Measurements from ENCODE around the gene FILIP1L.

The FILIP1L gene

DNA sequence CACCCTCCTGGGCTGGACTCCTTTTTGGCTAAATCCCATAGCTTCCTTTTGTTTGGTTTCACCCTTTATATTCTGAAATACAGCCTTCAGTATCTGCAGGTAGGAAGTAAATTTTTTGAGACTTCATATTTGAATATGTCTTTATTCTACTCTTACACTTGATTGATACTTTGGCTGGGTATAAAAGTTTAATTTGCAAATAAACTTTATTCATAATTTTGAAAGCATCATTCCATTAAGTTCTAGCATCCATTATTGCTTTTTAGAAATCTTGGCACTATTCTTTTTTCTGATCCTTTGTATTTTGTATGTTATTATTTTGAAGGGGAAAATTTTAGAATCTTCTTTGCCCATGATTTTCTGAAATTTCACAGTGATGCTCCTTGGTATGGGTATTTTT lies 41.3 kb upstream of the FILIP1L start:
- Histone ChIP-seq H3K79me2 (ENCODE audit: low read length) (no peaks in the 10 kb centered on the region), H3K27ac (ENCODE audit: low read length) (no peak overlapping the region), H3K4me2 (ENCODE audit: low read depth, low read length) (no peak overlapping the region), H3K4me3 (ENCODE audit: low read length) (no peak overlapping the region), H4K20me1 (ENCODE audit: insufficient read depth, low read length) (no peaks in the 10 kb centered on the region), H3K27me3 (replicated peaks; ENCODE audit: insufficient read depth, low read length) (no peaks in the 10 kb centered on the region), H3K9me2 (replicated peaks; ENCODE audit: insufficient read depth, low read length) (no peaks in the 10 kb centered on the region), H3K9me3 (replicated peaks; ENCODE audit: insufficient read depth, low read length) (no peaks in the 10 kb centered on the region), H3K36me3 (replicated peaks; ENCODE audit: insufficient read depth, low read length) (no peaks in the 10 kb centered on the region), H2AFZ (ENCODE audit: low read length) (no peak overlapping the region), H3F3A (ENCODE audit: insufficient read depth, low read length) (no peaks in the 10 kb centered on the region), H3K4me1 (ENCODE audit: low read length) (no peaks in the 10 kb centered on the region), H3K9ac (ENCODE audit: low read length) (no peak overlapping the region)
- DNase-seq = no peak
- TF ChIP-seq EZH2 (optimal IDR thresholded peaks at IDR 0.05; ENCODE audit: low read depth, low read length) (no peak), EZH2phosphoT487 (IDR thresholded peaks at IDR 0.05; ENCODE audit: low read length) (no peak)
- TF ChIP-seq, protein P1, sequence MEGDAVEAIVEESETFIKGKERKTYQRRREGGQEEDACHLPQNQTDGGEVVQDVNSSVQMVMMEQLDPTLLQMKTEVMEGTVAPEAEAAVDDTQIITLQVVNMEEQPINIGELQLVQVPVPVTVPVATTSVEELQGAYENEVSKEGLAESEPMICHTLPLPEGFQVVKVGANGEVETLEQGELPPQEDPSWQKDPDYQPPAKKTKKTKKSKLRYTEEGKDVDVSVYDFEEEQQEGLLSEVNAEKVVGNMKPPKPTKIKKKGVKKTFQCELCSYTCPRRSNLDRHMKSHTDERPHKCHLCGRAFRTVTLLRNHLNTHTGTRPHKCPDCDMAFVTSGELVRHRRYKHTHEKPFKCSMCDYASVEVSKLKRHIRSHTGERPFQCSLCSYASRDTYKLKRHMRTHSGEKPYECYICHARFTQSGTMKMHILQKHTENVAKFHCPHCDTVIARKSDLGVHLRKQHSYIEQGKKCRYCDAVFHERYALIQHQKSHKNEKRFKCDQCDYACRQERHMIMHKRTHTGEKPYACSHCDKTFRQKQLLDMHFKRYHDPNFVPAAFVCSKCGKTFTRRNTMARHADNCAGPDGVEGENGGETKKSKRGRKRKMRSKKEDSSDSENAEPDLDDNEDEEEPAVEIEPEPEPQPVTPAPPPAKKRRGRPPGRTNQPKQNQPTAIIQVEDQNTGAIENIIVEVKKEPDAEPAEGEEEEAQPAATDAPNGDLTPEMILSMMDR (IDR thresholded peaks at IDR 0.05; ENCODE audit: low read length) = no peak

DNA sequence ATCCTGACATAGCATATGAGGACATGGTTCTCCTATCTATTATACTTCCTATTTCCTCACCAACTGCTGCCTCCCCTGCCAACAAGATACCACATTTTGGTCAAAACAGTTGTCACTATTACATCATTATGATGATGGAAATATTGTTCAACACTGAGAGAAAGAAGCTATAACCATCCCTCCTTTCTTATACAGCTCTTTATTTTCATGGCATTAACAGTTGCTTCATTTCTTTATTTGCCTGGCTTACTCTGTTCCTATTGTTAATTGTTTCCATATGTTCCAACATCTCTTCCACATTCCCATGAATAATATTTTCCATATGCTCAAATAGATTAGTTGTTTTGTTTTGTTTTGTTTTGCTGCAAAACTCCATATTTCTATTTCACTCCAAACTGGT lies 40.8 kb upstream of the FILIP1L start:
- no peak for TF ChIP-seq EZH2phosphoT487 (IDR thresholded peaks at IDR 0.05; ENCODE audit: low read length)
- TF ChIP-seq, protein P1 (IDR thresholded peaks at IDR 0.05; ENCODE audit: low read length) = no peak
- TF ChIP-seq EZH2 (optimal IDR thresholded peaks at IDR 0.05; ENCODE audit: low read depth, low read length) = no peak
- Histone ChIP-seq H4K20me1 (ENCODE audit: insufficient read depth, low read length) (no peaks in the 10 kb centered on the region), H3F3A (ENCODE audit: insufficient read depth, low read length) (no peaks in the 10 kb centered on the region), H2AFZ (ENCODE audit: low read length) (no peak overlapping the region), H3K79me2 (ENCODE audit: low read length) (no peaks in the 10 kb centered on the region), H3K27me3 (replicated peaks; ENCODE audit: insufficient read depth, low read length) (no peaks in the 10 kb centered on the region), H3K36me3 (replicated peaks; ENCODE audit: insufficient read depth, low read length) (no peaks in the 10 kb centered on the region), H3K4me1 (ENCODE audit: low read length) (no peaks in the 10 kb centered on the region), H3K9ac (ENCODE audit: low read length) (no peak overlapping the region), H3K4me3 (ENCODE audit: low read length) (no peak overlapping the region), H3K9me2 (replicated peaks; ENCODE audit: insufficient read depth, low read length) (no peaks in the 10 kb centered on the region), H3K9me3 (replicated peaks; ENCODE audit: insufficient read depth, low read length) (no peaks in the 10 kb centered on the region), H3K4me2 (ENCODE audit: low read depth, low read length) (no peak overlapping the region), H3K27ac (ENCODE audit: low read length) (no peak overlapping the region)
- no peak for DNase-seq

DNA sequence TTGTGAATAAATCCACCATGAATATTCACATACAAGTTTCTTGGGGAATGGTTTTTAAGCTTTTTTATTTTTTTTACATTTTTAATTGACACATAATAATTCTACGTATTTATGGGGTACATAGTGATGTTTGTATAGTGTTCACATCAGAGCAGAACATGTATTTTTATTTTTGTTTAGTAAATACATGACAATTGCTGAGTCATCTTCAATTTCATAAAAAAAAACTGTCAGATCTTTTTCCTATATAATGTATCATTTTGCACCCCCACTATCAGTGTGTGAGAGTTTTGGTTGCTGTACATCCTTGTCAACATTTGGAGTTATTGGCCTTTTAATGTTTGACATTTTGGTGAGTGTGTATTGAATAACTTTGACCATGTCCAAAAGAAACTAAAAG lies 39.9 kb upstream of the FILIP1L start:
- Histone ChIP-seq H3K36me3 (replicated peaks; ENCODE audit: insufficient read depth, low read length) (no peaks in the 10 kb centered on the region), H3K4me2 (ENCODE audit: low read depth, low read length) (no peak overlapping the region), H2AFZ (ENCODE audit: low read length) (no peak overlapping the region), H3K4me1 (ENCODE audit: low read length) (no peaks in the 10 kb centered on the region), H3K27me3 (replicated peaks; ENCODE audit: insufficient read depth, low read length) (no peaks in the 10 kb centered on the region), H3K79me2 (ENCODE audit: low read length) (no peaks in the 10 kb centered on the region), H3K9me3 (replicated peaks; ENCODE audit: insufficient read depth, low read length) (no peaks in the 10 kb centered on the region), H3F3A (ENCODE audit: insufficient read depth, low read length) (no peaks in the 10 kb centered on the region), H3K4me3 (ENCODE audit: low read length) (no peak overlapping the region), H3K27ac (ENCODE audit: low read length) (no peak overlapping the region), H4K20me1 (ENCODE audit: insufficient read depth, low read length) (no peaks in the 10 kb centered on the region), H3K9ac (ENCODE audit: low read length) (no peak overlapping the region), H3K9me2 (replicated peaks; ENCODE audit: insufficient read depth, low read length) (no peaks in the 10 kb centered on the region)
- no peak for DNase-seq
- TF ChIP-seq, protein P1 (IDR thresholded peaks at IDR 0.05; ENCODE audit: low read length) = no peak
- TF ChIP-seq EZH2phosphoT487 (IDR thresholded peaks at IDR 0.05; ENCODE audit: low read length) (no peak), EZH2 (optimal IDR thresholded peaks at IDR 0.05; ENCODE audit: low read depth, low read length) (no peak)

Measured in MM.1S (cell line).